HG03469 (cell line): ENCODE results near the gene ATP7B.
A peak's percentile ranks its signal among the peaks of the same experiment; 100 is the strongest.
"Not testable (repeated sequence)": the region's sequence is repeated elsewhere in the genome, so short reads cannot be mapped to it uniquely, and the experiment has no call there.

ENCODE experiments used
- ATAC-seq: cut with Tn5 transposase; IDR thresholded peaks from one replicate; pipeline ENCODE4 v1.9.1; 2021; ENCODE audit warnings: mild to moderate bottlenecking, moderate library complexity, moderate number of reproducible peaks; ENCODE audit not compliant: unreplicated experiment

ATP7B gene

DNA sequence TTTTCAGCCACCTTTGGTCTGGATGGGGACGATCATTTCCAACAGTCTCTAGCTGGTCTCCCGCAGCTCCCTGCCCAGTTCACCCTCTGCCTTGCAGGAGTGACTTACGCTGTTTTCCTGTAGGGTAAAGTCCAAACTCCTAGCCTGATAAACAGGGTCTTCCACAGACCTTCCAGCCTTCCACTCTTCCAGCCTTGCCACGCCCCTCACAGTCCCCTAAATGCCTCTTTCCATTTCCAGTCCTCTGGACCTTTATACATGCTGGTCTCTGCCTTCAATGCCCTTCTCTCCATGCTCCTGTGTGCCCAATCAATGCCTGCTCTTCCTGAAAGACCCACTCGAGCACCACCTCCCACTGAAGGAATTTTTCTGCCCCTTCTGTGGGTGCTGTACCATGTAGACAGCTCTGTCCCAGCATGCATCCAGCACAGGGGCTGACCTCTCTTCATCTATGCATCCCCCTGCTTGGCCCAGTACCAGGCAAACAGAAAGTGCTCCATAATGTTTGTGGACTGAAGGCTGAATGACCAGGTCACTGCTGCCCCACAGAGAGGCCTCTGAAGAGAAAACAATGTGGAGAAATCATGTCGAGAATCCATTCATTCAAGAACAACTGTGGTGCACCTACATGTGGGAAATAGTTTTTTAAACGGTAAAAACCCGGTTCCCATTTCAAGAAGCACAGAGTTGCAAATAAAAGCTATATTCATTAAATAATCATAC is 4.6 kb downstream of the ATP7B start:
- ATAC-seq, result no peak

DNA sequence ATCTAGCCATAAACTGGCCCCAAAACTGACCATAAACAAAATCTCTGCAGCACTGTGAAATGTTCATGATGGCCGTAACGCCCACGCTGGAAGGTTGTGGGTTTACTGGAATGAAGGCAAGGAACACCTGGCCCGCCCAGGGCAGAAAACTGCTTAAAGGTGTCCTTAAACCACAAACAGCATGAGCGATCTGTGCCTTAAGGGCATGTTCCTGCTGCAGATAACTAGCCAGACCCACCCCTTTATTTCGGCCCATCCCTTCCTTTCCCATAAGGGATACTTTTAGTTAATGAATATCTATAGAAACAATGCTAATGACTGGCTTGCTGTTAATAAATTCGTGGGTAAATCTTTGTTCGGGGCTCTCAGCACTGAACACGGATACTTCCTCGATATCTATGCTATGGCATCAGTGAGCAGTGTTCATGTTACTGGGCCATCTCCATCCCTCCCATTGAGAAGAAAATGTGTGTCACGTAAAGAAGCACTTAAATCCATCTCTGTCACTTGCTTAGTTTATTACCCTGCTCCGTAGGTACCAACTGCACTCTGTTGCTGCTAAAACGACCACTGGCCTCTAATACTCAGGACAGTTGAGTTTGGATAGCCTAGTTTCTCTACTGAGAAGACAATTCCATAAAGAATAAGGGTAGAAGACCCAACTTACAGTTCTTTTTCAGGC is 5.3 kb downstream of the ATP7B start:
- no peak for ATAC-seq

DNA sequence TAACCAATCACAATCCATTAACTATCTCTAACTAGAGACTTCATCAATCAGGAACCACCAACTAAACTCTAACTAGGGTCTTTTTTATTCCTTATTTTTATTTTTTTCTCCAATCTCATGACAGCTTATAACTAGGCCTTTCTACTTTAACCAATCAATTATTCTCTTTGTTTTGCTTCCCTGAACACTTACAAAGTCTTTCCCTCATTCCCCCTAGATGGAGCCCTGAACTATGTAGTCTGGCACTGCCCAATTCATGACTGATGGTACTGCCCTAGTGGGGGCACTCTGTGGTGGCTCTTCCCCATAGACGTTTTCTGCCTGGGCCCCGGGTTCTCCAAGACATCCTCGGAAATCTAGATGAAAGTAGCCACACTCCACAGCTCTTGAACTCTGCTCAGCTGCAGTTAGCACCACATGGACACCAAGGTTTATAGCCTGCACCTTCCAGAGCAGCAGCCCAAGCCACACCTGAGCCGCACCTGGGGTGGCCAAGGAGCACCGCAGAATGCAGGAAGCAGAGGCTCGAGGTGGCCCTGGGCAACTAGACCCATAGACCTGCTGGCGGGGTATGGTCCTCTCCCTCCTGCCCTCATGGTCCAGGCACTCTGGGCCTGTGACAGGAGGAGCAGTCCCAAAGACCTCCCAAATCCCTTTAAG is 6.6 kb downstream of the ATP7B start:
- ATAC-seq, result no peak

DNA sequence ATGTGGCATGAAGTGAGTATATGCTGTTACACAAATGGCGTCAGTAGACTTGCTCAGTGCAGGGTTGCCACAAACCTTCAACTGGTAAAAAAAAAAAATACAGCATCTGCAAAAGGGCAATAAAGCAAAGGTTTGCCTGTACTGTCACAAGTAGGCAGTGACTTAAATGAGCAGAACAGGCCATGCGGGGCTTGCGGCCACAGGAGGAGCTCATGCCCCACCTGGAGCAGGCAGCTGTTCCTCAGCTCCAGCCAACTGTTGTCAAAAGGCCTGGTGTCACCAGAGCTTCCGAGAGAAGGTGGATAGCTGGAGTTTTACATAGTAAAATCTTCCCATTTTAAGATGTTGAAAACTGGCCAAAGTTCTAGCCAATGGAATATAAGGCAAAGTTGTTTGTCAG is 7.7 kb downstream of the ATP7B start:
- no peak for ATAC-seq

DNA sequence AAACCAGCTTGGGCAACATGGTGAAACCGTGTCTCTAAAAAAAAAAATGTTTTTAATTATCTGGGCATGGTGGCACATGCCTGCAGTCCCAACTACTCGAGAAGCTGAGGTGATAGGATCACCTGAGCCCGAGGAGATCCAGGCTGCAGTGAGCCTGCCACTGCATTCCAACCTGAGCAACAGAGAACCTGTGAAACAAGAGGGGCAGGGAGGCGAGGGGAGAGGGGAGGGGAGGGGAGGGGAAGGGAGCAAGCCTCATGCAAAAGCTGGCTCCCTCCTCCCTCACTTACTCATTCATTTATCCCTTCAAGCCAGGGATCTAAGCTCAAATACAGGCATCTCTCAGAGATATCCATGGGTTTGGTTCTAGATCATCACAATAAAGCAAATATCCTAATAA is 8.9 kb downstream of the ATP7B start:
- ATAC-seq, result no peak

DNA sequence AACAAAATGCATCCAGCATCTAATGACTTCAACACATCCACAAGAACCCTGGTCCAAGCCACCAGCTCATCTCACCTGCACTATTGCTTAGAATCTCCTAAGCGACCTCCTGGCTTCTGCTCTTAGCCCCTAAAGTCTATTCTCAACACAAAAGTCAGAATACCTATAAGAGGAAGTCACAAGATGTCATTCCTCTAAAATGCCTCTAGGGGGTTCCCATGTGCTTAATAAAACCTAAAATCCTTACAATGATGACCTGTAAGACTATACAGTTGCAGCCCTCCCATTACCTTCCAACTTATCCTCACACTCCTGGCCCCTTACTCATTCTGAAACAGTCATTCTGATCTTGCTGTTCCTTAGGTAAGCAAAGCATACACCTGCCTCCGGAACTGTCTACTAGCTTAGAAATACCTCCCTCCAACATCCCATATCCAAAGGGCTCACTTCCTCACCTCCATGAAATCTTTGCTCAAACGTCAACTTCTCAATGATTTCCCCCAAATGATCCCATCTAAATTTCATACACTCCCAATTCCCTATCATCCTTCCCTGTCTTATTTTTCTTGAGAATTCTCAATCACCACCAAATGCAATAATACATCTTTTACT is 10.0 kb downstream of the ATP7B start:
- peak; percentile 68 for ATAC-seq

DNA sequence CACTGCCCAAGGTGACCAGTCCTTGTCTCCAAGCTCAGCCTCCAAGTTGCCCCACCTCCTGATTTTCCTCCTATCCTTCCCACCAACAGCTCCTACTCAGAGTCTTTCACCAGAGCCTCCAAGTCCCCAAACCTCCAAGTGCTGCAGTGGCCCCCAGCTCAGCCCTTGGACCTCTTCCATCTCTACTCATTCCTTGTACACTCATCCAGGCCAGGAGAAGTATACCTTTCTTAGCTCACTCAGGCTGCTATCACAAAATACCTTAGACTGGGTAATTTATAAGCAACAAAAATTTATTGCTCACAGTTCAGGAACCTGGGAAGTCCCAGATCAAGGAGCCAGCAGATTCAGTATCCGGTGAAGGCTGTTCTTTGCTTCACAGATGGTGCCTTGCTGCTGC is 11.3 kb downstream of the ATP7B start:
- no peak for ATAC-seq

DNA sequence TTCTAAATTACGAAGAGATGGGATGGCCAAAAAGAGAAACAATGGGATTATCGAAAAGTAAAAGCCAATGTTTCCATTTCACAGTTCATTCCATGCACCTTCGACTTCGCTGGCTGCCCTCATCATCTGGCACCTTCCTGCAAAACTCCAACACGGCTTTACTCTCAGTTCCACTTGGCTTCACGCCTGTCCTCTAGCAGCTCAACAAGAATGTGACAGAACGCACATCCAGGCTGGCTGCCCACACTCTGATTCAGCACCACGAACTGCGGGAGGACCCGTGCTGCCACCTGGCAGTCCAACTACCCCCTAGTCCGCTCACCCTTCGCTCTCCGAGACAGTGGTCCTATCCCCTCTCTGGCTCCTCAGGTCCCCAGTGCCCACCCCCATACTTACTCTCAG is 11.7 kb downstream of the ATP7B start:
- no peak for ATAC-seq

DNA sequence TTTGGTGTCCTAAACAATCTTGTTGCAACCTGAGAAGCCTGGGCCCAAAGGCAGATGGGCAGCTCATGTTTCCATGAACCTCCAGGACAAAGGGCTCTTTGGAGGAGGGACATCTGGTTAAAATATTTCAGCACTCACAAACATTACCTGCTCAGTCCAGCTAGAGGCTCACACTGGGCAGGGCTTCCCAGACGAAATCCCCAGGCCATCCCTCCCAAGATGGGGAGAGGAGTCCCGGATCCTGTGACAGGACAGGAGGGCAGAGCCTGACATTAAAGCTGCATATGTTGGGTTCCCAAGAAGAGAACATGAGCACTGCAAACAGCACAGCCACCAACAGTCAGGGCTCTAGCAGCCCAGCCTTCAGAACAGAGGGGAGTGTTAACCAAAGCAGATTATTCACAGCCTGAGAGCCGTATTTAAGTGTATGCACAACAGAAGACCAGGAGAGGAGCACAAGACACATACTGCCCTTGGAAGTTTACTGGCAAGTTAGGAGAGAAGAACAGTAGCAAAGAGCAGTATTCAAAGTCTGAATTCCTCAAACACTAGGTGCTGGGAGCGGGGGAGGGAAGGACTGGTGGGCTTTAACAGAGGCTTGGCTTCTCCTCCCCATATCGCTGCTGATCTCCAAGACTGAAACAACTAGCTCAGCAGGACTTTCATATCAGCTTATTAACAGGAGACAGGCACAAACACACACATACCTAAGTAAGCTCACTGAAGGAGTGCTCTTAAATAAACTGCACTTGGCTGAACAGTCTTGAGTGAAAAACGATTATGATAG is 12.3 kb downstream of the ATP7B start:
- no peak for ATAC-seq

DNA sequence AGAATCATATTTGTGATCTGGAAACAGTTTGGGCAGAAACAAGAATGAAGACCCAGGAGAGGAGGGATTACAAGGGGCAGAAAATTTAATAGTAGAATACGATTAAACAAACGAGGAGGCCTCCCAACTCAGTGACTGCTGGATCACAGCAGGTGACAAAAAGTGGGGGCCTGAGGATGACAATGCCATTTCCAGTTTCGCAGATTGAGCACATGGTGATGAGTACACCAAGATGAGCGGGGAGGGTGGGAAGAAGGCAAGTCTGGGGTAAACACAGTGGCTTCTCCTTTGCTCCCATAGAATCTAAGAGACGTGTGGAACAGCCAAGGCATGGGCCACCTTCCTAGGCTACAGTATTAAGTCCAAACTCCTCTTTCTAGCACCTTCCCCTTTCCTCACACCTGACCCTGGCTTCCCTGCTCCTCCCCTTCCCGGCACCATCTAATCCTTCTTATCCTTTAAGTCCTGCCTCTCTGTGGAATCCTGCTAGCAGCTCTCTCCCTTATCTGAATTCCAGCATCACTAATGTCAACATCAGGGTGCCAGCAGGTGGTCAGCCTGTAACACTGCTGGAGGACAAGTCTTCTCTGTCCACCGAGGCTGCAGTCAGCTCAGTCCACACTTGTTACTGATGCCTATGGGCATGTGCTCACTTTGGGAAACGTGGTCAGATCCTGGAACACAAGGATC is 13.5 kb downstream of the ATP7B start:
- no peak for ATAC-seq

DNA sequence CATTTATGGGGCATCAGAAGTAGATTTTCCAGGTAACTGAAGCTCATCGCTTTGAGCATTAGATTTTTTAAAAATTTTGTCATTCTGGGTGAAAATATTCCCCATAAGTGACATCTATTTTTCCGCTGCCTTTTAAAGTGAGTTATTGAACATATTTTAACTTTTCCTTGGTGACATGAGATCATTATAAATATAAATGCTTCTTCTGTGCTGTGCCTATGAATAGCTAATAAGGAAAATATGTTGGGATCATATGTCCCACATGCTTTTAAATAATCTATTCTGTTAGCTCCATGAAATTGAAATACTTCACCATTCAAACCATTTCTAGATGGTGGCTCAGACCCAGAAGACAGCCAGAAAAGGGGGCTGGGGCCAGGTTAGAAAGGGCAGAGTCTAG is 14.1 kb downstream of the ATP7B start:
- ATAC-seq, result no peak

DNA sequence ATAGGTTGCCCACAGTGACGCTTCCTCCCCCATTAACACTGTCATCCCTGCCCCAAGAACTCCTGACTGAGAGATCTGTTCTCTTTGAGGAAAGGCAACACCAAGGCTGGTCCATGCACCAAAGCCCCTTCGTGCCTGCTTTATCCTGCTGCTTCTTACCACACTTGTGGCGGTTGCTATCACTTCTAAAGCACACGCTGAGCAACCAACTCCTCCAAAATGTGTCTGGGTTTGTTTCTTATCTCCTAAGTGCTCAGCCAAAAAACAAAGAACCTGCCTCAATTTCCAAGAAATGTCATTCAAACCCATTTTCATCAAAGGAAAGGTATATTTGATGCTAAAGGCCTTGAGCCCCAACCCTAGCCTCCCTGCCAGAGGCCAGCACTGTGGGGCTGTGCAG is 14.6 kb downstream of the ATP7B start:
- ATAC-seq, result no peak

DNA sequence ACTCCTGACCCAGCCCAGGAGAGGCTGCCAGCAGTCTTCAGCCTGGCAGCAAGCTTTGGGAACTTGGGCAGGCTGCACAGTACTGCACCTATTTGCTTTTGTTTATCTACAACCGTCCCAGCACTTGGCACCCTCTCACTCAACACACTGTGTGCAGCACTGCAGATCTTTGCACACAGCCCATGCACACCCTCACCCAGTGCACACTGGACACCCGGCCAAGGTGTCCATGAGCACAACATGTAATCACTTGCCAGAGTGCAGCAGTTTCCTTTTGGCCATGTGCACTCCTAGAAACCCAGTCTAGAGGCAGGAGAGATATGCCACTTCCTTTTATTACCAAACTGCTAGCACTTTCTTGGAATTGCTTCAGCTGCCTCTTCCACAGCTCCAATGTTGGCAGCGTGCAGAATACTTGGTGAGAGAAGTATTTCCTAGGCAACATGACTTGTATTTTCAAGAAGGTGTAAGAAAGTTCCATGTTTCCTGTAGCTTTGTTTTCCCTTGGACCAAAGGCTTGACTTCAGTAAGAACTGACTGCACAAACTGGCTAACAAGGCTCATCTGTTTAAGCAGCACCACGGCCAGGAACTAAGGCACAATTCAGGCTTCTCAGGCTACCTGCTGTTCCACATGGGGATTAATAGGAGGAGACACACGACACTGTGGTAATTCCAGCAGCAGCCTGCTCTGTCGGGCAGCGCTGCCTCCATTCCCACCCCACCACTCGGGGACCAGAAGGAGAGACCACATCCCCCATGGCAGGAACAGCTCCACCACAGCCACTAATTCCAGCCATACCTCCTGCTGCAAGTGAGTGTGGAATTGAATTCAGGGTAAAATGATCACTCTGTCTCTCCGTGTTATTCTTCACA is 15.3 kb downstream of the ATP7B start:
- ATAC-seq, result no peak

DNA sequence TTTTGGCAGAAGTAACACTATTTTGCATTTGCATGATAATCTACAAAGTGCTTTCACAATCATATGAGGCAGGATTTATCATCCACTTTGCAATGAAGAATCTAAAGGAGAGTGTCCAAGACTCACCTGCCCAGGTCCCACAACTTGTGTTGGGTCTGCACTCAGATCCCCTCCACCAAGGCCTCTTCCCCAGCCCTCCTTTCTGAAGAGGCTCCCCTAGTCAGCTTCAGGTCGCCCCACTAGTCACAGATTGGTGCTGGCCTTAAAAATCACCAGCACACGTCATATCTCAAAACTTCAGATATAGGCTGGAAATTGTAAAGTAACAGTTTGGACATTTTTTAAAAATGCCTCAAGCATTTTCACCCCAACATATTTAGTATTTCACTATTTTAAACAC is 17.5 kb downstream of the ATP7B start:
- ATAC-seq, result no peak

DNA sequence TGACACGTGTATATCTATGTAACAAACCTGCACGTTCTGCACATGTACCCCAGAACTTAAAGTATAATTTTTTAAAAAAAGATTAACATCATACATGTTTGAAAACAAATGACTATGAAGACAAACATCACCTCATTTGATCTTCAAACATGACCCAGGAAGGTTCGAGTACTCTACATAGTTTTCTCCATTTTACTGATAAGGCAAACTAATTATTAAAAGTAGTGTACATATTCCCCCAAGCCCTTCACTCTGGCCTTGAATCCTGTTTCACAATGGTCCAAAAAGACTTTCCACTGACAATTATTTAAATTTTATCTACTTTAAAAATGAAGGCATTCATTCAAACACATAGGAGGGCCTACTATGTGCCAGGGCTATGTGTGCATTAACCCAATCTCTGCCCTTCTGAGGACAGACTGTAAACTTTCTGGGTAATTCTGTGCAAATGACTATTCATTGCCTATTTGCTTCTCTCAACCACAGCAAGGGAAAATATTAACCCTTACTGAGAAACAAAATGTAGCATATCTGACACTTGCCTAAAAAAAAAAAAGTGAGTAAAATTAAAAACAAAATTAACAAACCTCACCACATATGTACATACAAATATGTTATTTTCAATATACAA is 22.1 kb downstream of the ATP7B start:
- ATAC-seq, result no peak

DNA sequence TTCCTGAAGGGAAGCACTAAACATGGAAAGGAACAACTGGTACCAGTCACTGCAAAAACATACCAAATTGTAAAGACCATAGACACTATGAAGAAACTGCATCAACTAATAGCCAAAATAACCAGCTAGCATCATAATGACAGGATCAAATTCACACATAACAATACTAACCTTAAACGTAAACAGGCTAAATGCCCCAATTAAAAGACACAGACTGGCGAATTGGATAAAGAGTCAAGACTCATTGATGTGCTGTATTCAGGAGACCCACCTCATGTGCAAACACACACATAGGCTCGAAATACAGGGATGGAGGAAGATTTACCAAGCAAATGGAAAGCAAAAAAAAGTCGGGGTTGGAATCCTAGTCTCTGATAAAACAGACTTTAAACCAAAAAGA is 26.3 kb downstream of the ATP7B start:
- not testable (repeated sequence) for ATAC-seq

DNA sequence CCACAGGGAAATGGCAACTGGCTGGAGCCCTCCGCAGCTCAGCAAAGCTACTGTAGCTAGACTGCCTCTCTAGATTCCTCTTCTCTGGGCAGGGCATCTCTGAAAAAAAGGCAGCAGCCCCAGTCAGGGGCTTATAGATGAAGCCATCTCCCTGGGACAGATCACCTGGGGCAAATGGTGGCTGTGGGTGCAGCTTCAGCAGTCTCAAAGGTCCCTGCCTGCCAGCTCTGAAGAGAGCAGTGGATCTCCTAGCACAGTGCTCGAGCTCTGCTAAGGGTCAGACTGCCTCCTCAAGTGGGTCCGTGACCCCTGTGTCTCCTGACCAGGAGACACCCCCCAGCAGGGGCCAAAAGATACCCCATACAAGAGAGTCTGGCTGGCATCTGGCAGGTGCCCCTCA is 28.0 kb downstream of the ATP7B start:
- ATAC-seq, result not testable (repeated sequence)

DNA sequence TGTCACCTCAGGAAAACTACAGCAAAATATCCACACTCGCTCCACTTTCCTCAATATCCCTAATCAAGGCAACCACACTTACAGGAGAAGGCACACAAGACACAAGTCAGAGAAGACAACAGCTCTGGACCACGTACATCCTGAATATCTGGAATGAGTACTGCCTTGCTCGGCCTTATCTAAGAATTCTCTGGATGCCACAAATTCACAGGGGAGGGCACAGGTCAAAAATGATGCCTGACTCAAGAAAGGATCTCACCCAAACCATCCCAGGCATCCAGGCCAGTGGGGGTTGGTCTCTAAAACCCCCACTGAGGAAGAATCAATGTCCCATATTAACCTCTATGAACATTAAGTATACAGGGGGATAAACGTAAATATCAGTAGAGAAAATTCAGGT is 29.9 kb downstream of the ATP7B start:
- ATAC-seq, result no peak

DNA sequence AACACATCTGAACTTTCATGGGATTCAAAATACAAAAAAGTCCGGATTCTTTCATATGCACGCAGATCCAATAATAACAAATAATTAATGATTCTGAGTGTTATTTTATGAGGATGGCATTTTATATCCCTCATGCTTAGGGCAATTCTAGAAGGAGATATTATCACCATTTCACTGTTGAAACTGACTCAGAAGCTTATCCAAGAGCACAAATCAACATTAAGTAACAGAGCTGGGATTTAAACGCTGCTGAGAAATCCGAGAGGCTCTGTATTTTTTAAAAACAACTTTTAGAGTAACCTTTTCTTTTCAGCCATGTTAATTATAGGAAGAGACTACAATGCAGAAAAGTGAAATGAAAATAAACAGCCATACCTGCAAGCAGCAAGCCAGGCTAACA is 30.3 kb downstream of the ATP7B start:
- no peak for ATAC-seq
